GM21825 (cell line): ENCODE measurements around the gene LDAF1.
"Not testable (repeated sequence)": the region's sequence is repeated elsewhere in the genome, so short reads cannot be mapped to it uniquely, and the experiment has no call there.

ENCODE experiments used
- ATAC-seq: cut with Tn5 transposase; IDR thresholded peaks from one replicate; pipeline ENCODE4 v1.9.1; 2021; ENCODE audit warnings: mild to moderate bottlenecking, moderate library complexity; ENCODE audit not compliant: unreplicated experiment

LDAF1 gene

GRCh38 chr16:21194771-21195301 is 36.4 kb downstream of the LDAF1 start:
- ATAC-seq: no peak

- ATAC-seq: not testable (repeated sequence)
Measured at GRCh38 chr16:21195330-21195729, 36.9 kb downstream of the LDAF1 start.

- ATAC-seq: no peak
Measured at GRCh38 chr16:21197112-21197511, 38.6 kb downstream of the LDAF1 start.

- no peak for ATAC-seq
Measured at GRCh38 chr16:21197621-21198020, 39.1 kb downstream of the LDAF1 start.

- no peak for ATAC-seq
Measured at GRCh38 chr16:21199607-21200218, 41.2 kb downstream of the LDAF1 start.

GRCh38 chr16:21203155-21203797 is 44.8 kb downstream of the LDAF1 start:
- no peak for ATAC-seq

GRCh38 chr16:21205303-21205702 is 46.8 kb downstream of the LDAF1 start:
- no peak for ATAC-seq

GRCh38 chr16:21206550-21206949 is 48.1 kb downstream of the LDAF1 start:
- no peak for ATAC-seq

GRCh38 chr16:21208446-21209230 is 50.2 kb downstream of the LDAF1 start:
- no peak for ATAC-seq

GRCh38 chr16:21211486-21211885 is 53.0 kb downstream of the LDAF1 start, which contains the start of gene ZP2:
TSS of gene ZP2 (minus strand) at chr16:21211574. CDS start at chr16:21211547, 27 bp downstream.
- no peak for ATAC-seq

GRCh38 chr16:21214086-21214485 is 55.6 kb downstream of the LDAF1 start:
- no peak for ATAC-seq

GRCh38 chr16:21217121-21217520 is 58.6 kb downstream of the LDAF1 start:
- no peak for ATAC-seq

- ATAC-seq: no peak
Measured at GRCh38 chr16:21218153-21218552, 59.7 kb downstream of the LDAF1 start.

- ATAC-seq: no peak
Measured at GRCh38 chr16:21219551-21219950, 61.1 kb downstream of the LDAF1 start.

GRCh38 chr16:21222495-21223337 is 64.2 kb downstream of the LDAF1 start:
- ATAC-seq: no peak

- no peak for ATAC-seq
Measured at GRCh38 chr16:21223787-21224186, 65.3 kb downstream of the LDAF1 start.

- ATAC-seq: no peak
Measured at GRCh38 chr16:21224800-21225199, 66.3 kb downstream of the LDAF1 start.

GRCh38 chr16:21226749-21227148 is 68.3 kb downstream of the LDAF1 start:
- no peak for ATAC-seq

- ATAC-seq: no peak
Measured at GRCh38 chr16:21227866-21228265, 69.4 kb downstream of the LDAF1 start.

- ATAC-seq: no peak
Measured at GRCh38 chr16:21228361-21228872, 69.9 kb downstream of the LDAF1 start.
